ENCODE results near the gene MATR3.

DNA sequence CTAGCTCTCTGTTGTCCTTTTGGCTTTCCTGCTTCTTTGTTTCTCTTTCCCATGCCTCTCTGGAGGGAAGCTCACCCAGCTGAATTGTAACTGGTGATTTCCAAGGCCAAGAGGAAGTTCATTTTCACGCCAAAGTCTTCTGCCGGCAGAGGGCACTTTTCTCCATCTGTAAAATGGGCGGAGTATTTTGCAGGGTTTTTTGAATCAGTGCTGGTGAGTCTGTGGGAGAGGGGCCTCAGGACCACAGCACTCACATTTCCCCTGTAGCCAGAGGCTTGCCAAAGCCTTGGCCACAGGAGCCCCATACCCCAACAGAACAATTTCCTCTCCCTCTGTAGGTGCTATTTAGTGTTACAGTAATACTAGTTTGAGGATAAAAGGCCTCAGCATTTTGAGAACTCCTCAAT, 42.3 kb upstream of the MATR3 start:
- TF ChIP-seq, protein P1, sequence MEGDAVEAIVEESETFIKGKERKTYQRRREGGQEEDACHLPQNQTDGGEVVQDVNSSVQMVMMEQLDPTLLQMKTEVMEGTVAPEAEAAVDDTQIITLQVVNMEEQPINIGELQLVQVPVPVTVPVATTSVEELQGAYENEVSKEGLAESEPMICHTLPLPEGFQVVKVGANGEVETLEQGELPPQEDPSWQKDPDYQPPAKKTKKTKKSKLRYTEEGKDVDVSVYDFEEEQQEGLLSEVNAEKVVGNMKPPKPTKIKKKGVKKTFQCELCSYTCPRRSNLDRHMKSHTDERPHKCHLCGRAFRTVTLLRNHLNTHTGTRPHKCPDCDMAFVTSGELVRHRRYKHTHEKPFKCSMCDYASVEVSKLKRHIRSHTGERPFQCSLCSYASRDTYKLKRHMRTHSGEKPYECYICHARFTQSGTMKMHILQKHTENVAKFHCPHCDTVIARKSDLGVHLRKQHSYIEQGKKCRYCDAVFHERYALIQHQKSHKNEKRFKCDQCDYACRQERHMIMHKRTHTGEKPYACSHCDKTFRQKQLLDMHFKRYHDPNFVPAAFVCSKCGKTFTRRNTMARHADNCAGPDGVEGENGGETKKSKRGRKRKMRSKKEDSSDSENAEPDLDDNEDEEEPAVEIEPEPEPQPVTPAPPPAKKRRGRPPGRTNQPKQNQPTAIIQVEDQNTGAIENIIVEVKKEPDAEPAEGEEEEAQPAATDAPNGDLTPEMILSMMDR (conservative IDR thresholded peaks at IDR 0.05; ENCODE audit: low read depth, low read length) = peak; percentile 63
- TF ChIP-seq EZH2 (IDR thresholded peaks at IDR 0.05; ENCODE audit: low read length, unreplicated experiment) = no peak
- no peak for TF ChIP-seq EZH2phosphoT487 (IDR thresholded peaks at IDR 0.05; ENCODE audit: borderline replicate concordance, low read length)

All from PC-3 (cell line).